Epithelial cell of proximal tubule (primary cell): ENCODE measurements around the gene TBC1D16. TPM values are rescaled to one million over a fixed set of nuclear protein-coding genes. Genes with fewer than 3 reads are reported as not detected.

Source experiments
- DNase-seq: peaks from one replicate; pipeline ENCODE4 v3.0.0-alpha.2; 2011; ENCODE audit warnings: low read depth
- H3K4me3 ChIP-seq: 2 replicates; pipeline ENCODE4 v1.5.1; 2011; ENCODE audit warnings: low read depth, mild to moderate bottlenecking, low read length
- total RNA-seq: library from RNA; depleted of rRNA; stranded (reverse); fragments of >200 nt; gene quantifications from 2 replicates; pipeline ENCODE4 v1.2.3, GENCODE V29; 2015
- TF ChIP-seq, protein P1 (sequence below): conservative IDR thresholded peaks from 2 replicates; pipeline ENCODE4 v1.5.1; 2012; ENCODE audit warnings: low read depth, mild to moderate bottlenecking, low read length

The TBC1D16 gene
- total RNA-seq, 1 donor from 2014 or later = 19.9 TPM

DNA sequence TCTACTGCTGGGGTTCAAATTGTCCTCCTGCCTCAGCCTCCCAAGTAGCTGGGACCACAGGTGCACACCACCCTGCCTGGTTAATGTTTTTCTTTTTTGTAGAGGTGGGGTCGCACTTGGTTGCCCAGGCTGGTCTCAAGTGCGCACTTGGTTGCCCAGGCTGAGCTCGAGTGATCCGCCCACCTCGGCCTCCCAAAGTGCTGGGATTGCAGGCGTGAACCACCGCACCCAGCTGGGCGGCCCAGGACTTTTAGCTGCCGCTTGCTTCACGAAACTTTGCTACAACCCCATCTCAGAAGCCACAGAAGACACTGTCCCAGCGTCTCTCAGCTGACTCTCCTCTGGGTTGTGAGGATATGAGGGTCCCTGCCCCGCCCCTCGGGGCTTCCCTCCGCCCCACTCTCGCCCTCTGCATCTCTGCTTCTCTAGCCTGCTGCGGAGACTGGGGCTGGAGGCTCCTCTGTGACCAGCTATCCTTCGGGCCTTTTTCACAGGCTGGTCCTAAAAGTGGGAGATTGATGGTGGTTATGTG lies 147.6 kb downstream of the TBC1D16 start:
- DNase-seq = no peak
- no peak overlapping the region for H3K4me3 ChIP-seq
- TF ChIP-seq, protein P1, sequence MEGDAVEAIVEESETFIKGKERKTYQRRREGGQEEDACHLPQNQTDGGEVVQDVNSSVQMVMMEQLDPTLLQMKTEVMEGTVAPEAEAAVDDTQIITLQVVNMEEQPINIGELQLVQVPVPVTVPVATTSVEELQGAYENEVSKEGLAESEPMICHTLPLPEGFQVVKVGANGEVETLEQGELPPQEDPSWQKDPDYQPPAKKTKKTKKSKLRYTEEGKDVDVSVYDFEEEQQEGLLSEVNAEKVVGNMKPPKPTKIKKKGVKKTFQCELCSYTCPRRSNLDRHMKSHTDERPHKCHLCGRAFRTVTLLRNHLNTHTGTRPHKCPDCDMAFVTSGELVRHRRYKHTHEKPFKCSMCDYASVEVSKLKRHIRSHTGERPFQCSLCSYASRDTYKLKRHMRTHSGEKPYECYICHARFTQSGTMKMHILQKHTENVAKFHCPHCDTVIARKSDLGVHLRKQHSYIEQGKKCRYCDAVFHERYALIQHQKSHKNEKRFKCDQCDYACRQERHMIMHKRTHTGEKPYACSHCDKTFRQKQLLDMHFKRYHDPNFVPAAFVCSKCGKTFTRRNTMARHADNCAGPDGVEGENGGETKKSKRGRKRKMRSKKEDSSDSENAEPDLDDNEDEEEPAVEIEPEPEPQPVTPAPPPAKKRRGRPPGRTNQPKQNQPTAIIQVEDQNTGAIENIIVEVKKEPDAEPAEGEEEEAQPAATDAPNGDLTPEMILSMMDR = no peak

DNA sequence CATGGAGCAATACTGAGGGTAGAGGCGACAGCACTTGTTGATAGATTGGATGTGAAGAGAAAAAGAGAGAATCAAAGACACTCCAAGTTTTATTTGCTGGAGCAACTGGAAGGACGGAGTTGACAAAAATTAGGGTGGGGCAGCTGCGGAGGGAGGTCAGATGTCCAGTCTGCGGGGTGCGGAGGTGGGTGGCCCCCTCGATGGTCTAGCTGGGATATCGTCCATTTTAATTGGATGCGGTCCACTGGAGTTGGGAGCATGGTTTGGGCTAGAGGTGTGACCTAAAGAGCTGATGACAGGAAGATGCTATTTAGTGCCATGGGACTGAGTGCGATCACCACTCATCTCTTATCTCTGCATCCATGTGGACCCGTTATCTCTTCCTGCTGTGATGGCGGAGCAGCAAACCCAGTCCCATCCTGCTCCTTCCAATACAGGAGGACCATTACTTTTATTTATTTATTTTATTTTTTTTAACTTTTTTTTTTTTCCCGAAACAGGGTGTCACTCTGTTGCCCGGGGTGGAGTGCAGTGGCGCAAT lies 148.2 kb downstream of the TBC1D16 start:
- TF ChIP-seq, protein P1 = no peak
- DNase-seq = no peak

DNA sequence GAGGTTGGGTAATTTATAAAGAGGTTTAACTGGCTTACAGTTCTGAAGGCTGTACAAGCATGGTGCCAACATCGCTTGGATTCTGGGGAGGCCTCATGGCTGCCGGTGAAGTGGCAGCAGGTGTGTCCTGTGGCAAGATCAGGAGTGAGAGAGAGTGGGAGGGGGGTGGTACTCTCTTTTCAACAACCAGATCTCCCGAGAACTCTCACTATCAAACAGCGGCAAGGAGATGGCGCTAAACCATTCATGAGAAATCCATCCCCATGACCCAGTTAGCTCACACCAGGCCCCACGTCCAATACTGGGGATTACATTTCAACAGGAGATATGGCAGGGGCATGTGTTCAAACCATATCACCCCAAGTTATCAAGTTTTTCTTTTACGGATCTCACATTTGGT lies 152.5 kb downstream of the TBC1D16 start:
- TF ChIP-seq, protein P1 = no peak
- no peak overlapping the region for H3K4me3 ChIP-seq

More for the DNA sequence above, 148.2 kb downstream of the TBC1D16 start:
- no peak overlapping the region for H3K4me3 ChIP-seq

More for the DNA sequence above, 152.5 kb downstream of the TBC1D16 start:
- no peak for DNase-seq

Other genes with a start within 250 kb of the TBC1D16 start
- gene CBX8, start 238.8 kb downstream of the TBC1D16 start, total RNA-seq = 3.5 and 4.1 TPM in 2 replicates
- gene CBX4, start 196.4 kb downstream of the TBC1D16 start, total RNA-seq = 4.8 and 7.4 TPM in 2 replicates
- 1.3 and 2.2 TPM in 2 replicates for gene CCDC40, start 770 bp upstream of the TBC1D16 start, total RNA-seq
- gene GAA, start 65.7 kb upstream of the TBC1D16 start, total RNA-seq = 8.9 and 21.8 TPM in 2 replicates
- 122 and 123 TPM in 2 replicates for gene EIF4A3, start 111.3 kb upstream of the TBC1D16 start, total RNA-seq
- gene CARD14, start 134.2 kb upstream of the TBC1D16 start, total RNA-seq = 0.06 and 0.36 TPM in 2 replicates
- 11.4 and 24.2 TPM in 2 replicates for gene SGSH, start 184.5 kb upstream of the TBC1D16 start, total RNA-seq
- 5.3 and 7.6 TPM in 2 replicates for gene SLC26A11, start 184.6 kb upstream of the TBC1D16 start, total RNA-seq
- gene RNF213, start 225.0 kb upstream of the TBC1D16 start, total RNA-seq = 29.4 and 80.5 TPM in 2 replicates